WTC11 (cell line): ENCODE results near the gene BPI. TPM values are rescaled to one million over a fixed set of nuclear protein-coding genes. Genes with fewer than 3 reads are reported as not detected.

Experiments
- ATAC-seq: fragments of 200-7000 bp; cut with Tn5 transposase; 2 replicates; pipeline ENCODE4 v1.10.0; 2021; ENCODE audit warnings: mild to moderate bottlenecking, moderate library complexity
- CTCF ChIA-PET: fragments of 300-600 bp; sonication (Branson Sonifier 250); formaldehyde crosslinking; loops from one replicate; lab custom pipeline; 2021; ENCODE audit warnings: antibody characterized with exemption; lab: Charles Lee
- POLR2A ChIA-PET: fragments of 350-600 bp; sonication (Branson Sonifier 250); formaldehyde crosslinking; loops from one replicate; lab custom pipeline; 2021; ENCODE audit warnings: antibody characterized with exemption; lab: Charles Lee
- DNase-seq: peaks from one replicate; pipeline ENCODE4 v3.0.0; 2021; ENCODE audit warnings: low spot score
- H3K27ac Mint-ChIP-seq: 2 replicates; pipeline ENCODE4 v1.8.0; 2021; ENCODE audit warnings: mixed read lengths
- H3K27me3 Mint-ChIP-seq: 2 replicates; pipeline ENCODE4 v1.8.0; 2021; ENCODE audit warnings: low read depth, mild to moderate bottlenecking, moderate library complexity, mixed read lengths
- H3K36me3 Mint-ChIP-seq: 2 replicates; pipeline ENCODE4 v1.8.0; 2021; ENCODE audit warnings: mixed read lengths
- H3K4me1 Mint-ChIP-seq: 2 replicates; pipeline ENCODE4 v1.8.0; 2022; ENCODE audit warnings: mixed read lengths
- H3K4me3 Mint-ChIP-seq: 2 replicates; pipeline ENCODE4 v1.8.0; 2021; ENCODE audit warnings: mild to moderate bottlenecking, moderate library complexity, mixed read lengths
- H3K9me3 Mint-ChIP-seq: 2 replicates; pipeline ENCODE4 v1.8.0; 2021; ENCODE audit warnings: mixed read lengths
- ELF4 ChIP-seq: sonication (generic); formaldehyde crosslinking; IDR thresholded peaks from 2 replicates; pipeline ENCODE4 v1.8.1; 2022; ENCODE audit warnings: low read depth, mild to moderate bottlenecking, moderate library complexity, missing genetic modification reagents
- FOXP1 ChIP-seq: sonication (generic); formaldehyde crosslinking; IDR thresholded peaks from 2 replicates; pipeline ENCODE4 v1.8.0; 2022; ENCODE audit warnings: missing genetic modification reagents, mild to moderate bottlenecking, moderate library complexity, borderline replicate concordance
- GTF2I ChIP-seq: fragments of 250-450 bp; sonication (Bioruptor Pico); conservative IDR thresholded peaks from 2 replicates; pipeline ENCODE4 v1.4.0; 2021; ENCODE audit warnings: mild to moderate bottlenecking
- NFATC4 ChIP-seq: fragments of 250-450 bp; sonication (Bioruptor Pico); IDR thresholded peaks from 2 replicates; pipeline ENCODE4 v1.9.0; 2021; ENCODE audit warnings: mild to moderate bottlenecking
- NR1H2 ChIP-seq: sonication (generic); formaldehyde crosslinking; IDR thresholded peaks from 2 replicates; pipeline ENCODE4 v1.9.0; 2021; ENCODE audit warnings: mild to moderate bottlenecking, moderate library complexity, missing genetic modification reagents
- SP1 ChIP-seq: sonication (generic); formaldehyde crosslinking; conservative IDR thresholded peaks from 2 replicates; pipeline ENCODE4 v1.8.1; 2022; ENCODE audit warnings: missing genetic modification reagents
- total RNA-seq: library from RNA; stranded (reverse); gene quantifications from 3 replicates; pipeline ENCODE4 v1.2.3, GENCODE V29; 2021
- TF ChIP-seq, protein P1 (sequence below): sonication (generic); formaldehyde crosslinking; IDR thresholded peaks from 2 replicates; pipeline ENCODE4 v1.8.1; 2022; ENCODE audit warnings: mild to moderate bottlenecking, missing genetic modification reagents, moderate library complexity, borderline replicate concordance
- TF ChIP-seq, protein P2 (sequence below): sonication (generic); formaldehyde crosslinking; IDR thresholded peaks from 2 replicates; pipeline ENCODE4 v1.8.1; 2023; ENCODE audit warnings: mild to moderate bottlenecking, missing genetic modification reagents
- TF ChIP-seq, protein P3 (sequence below): fragments of 250-450 bp; sonication (Bioruptor Pico); IDR thresholded peaks from 2 replicates; pipeline ENCODE4 v1.9.0; 2021; ENCODE audit warnings: mild to moderate bottlenecking, borderline replicate concordance

BPI gene
- total RNA-seq, 1 experiment from 2014 or later = not detected

DNA sequence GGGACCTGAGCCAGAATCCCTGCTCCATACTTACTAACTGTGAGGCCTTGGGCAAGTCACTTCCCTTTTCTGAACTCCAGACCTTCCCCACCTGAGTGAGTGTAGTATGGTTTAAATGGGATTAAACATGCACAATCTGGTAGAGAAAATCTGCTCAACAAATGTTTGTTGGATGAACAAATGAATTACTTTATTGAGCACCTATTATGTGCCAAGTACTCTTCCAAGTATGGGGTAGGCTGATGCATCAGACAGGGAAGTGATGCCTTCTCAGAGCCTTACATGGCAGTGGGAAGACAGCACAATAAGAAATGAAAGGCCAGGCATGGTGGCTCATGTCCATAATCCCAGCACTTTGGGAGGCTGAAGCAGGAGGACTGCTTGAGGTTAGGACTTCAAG lies 27.3 kb downstream of the BPI start:
- POLR2A ChIA-PET = no interaction called here
- no peaks in the 10 kb centered on the region for H3K36me3 Mint-ChIP-seq
- H3K9me3 Mint-ChIP-seq = no peaks in the 10 kb centered on the region
- ATAC-seq (no peak), DNase-seq (no peak)
- TF ChIP-seq SP1 (CRISPR knock-in tag) (no peak), NFATC4 (CRISPR knock-in tag) (no peak)
- TF ChIP-seq, all 79 proteins: peak for 0
- no peak overlapping the region for H3K4me3 Mint-ChIP-seq
- no peak overlapping the region for H3K27ac Mint-ChIP-seq
- H3K4me1 Mint-ChIP-seq = no peaks in the 10 kb centered on the region
- H3K27me3 Mint-ChIP-seq = no peaks in the 10 kb centered on the region
- CTCF ChIA-PET = interaction anchor here (1.3 to 2.3 kb wide), 3 partner anchors 9 to 104 kb away, joined by 5 to 14 read pairs (median 9); partner anchors contain the start of gene SNHG17

DNA sequence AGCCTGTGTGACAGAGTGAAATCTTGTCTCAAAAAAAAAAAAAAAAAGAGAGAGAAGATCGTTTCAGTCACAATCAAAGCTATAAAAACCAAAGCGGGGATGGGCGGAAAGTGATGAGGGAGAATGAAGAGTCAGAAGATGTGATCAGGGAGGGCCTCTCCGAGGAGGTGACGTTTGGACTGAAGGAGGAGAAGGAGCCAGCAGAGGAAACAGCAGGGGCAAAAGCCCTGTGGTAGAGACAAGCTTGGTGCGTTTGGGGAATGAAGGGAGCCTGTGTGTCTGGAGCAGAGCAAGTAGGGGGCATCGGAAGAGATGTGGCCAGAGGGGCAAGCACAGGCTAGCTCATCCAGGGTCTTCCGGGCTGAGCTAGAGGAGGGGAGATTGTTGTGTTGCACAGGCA lies 27.9 kb downstream of the BPI start:
- DNase-seq (no peak), ATAC-seq (no peak)
- Mint-ChIP-seq H3K27me3 (no peaks in the 10 kb centered on the region), H3K27ac (no peak overlapping the region), H3K4me1 (no peaks in the 10 kb centered on the region), H3K9me3 (no peaks in the 10 kb centered on the region), H3K36me3 (no peaks in the 10 kb centered on the region), H3K4me3 (no peak overlapping the region)
- POLR2A ChIA-PET = no interaction called here
- CTCF ChIA-PET = interaction anchor here (1.3 to 2.3 kb wide), 4 partner anchors 10 to 103 kb away, joined by 3 to 14 read pairs (median 7); partner anchors contain the start of gene SNHG17
- peak; percentile 76; the same call in 1 of the 2 replicates for TF ChIP-seq GTF2I
- no peak for TF ChIP-seq NR1H2 (CRISPR knock-in tag)

DNA sequence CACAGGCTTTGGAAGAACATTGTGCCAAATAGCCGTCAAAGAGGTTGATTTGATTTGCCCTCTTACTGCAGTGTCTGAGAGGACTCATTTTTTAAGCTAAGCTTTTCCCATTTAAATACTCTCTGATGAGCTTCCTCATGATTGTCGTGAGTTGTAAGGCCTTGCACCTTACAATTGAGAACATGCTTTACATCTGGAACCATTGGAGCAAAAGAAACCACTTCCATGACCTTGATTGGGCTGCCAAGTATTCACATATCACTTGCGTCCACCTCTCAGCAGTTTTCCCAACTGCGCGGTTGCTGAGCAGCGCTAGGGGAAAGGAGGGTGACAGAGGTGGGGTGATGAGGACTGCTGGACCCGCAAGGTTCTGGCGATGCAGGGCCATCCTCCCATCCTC lies 30.1 kb downstream of the BPI start:
- TF ChIP-seq, protein P1, sequence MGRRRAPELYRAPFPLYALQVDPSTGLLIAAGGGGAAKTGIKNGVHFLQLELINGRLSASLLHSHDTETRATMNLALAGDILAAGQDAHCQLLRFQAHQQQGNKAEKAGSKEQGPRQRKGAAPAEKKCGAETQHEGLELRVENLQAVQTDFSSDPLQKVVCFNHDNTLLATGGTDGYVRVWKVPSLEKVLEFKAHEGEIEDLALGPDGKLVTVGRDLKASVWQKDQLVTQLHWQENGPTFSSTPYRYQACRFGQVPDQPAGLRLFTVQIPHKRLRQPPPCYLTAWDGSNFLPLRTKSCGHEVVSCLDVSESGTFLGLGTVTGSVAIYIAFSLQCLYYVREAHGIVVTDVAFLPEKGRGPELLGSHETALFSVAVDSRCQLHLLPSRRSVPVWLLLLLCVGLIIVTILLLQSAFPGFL (CRISPR knock-in tag) = no peak
- H3K27ac Mint-ChIP-seq = no peak overlapping the region
- ChIA-PET POLR2A (no interaction called here), CTCF (no interaction called here)
- DNase-seq (no peak), ATAC-seq (no peak)
- H3K9me3 Mint-ChIP-seq = peaks cover 6% of the 10 kb centered on the region
- H3K4me1 Mint-ChIP-seq = peaks cover 2% of the 10 kb centered on the region
- peaks cover 6% of the 10 kb centered on the region for H3K36me3 Mint-ChIP-seq
- no peak overlapping the region for H3K4me3 Mint-ChIP-seq
- no peaks in the 10 kb centered on the region; the same call in 1 of the 2 replicates for H3K27me3 Mint-ChIP-seq

DNA sequence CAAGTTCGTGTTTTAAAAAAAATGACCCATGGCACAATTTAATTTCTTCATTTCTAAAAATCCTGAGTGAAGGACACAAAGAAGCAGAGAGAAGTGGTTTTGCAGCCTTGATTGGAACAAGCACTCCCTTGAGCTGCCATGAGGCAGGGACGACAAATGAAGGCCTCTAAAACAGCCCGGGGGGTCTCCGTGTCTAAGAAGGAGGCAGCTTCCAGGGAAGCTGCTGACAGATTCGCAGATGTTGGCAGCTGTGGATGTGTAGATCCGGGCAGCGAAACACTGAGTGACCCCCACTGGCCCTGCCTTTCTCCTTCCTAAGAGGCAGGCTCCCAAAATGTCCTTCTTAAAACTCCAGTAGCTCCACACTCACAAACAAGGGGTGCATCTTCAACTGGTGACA lies 32.8 kb downstream of the BPI start:
- Mint-ChIP-seq H3K9me3 (peaks cover 6% of the 10 kb centered on the region), H3K4me3 (no peak overlapping the region), H3K36me3 (peaks cover 6% of the 10 kb centered on the region), H3K27ac (no peak overlapping the region), H3K27me3 (no peaks in the 10 kb centered on the region; the same call in 1 of the 2 replicates), H3K4me1 (peaks cover 26% of the 10 kb centered on the region)
- no peak for ATAC-seq
- ChIA-PET POLR2A (no interaction called here), CTCF (interaction anchor here (0.6 to 8.0 kb wide), 12 partner anchors 18 to 412 kb away, joined by 3 to 329 read pairs (median 6); partner anchors contain the start of genes ACTR5 and SNHG17)
- no peak for DNase-seq
- TF ChIP-seq, protein P2, sequence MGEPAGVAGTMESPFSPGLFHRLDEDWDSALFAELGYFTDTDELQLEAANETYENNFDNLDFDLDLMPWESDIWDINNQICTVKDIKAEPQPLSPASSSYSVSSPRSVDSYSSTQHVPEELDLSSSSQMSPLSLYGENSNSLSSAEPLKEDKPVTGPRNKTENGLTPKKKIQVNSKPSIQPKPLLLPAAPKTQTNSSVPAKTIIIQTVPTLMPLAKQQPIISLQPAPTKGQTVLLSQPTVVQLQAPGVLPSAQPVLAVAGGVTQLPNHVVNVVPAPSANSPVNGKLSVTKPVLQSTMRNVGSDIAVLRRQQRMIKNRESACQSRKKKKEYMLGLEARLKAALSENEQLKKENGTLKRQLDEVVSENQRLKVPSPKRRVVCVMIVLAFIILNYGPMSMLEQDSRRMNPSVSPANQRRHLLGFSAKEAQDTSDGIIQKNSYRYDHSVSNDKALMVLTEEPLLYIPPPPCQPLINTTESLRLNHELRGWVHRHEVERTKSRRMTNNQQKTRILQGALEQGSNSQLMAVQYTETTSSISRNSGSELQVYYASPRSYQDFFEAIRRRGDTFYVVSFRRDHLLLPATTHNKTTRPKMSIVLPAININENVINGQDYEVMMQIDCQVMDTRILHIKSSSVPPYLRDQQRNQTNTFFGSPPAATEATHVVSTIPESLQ = no peak
- TF ChIP-seq FOXP1 (CRISPR knock-in tag) (no peak), ELF4 (CRISPR knock-in tag) (no peak)
- TF ChIP-seq, protein P3, sequence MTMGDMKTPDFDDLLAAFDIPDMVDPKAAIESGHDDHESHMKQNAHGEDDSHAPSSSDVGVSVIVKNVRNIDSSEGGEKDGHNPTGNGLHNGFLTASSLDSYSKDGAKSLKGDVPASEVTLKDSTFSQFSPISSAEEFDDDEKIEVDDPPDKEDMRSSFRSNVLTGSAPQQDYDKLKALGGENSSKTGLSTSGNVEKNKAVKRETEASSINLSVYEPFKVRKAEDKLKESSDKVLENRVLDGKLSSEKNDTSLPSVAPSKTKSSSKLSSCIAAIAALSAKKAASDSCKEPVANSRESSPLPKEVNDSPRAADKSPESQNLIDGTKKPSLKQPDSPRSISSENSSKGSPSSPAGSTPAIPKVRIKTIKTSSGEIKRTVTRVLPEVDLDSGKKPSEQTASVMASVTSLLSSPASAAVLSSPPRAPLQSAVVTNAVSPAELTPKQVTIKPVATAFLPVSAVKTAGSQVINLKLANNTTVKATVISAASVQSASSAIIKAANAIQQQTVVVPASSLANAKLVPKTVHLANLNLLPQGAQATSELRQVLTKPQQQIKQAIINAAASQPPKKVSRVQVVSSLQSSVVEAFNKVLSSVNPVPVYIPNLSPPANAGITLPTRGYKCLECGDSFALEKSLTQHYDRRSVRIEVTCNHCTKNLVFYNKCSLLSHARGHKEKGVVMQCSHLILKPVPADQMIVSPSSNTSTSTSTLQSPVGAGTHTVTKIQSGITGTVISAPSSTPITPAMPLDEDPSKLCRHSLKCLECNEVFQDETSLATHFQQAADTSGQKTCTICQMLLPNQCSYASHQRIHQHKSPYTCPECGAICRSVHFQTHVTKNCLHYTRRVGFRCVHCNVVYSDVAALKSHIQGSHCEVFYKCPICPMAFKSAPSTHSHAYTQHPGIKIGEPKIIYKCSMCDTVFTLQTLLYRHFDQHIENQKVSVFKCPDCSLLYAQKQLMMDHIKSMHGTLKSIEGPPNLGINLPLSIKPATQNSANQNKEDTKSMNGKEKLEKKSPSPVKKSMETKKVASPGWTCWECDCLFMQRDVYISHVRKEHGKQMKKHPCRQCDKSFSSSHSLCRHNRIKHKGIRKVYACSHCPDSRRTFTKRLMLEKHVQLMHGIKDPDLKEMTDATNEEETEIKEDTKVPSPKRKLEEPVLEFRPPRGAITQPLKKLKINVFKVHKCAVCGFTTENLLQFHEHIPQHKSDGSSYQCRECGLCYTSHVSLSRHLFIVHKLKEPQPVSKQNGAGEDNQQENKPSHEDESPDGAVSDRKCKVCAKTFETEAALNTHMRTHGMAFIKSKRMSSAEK (CRISPR knock-in tag) = no peak
